GM18507 (cell line): ENCODE results near the gene MEA1.
"Not testable (repeated sequence)": the region's sequence is repeated elsewhere in the genome, so short reads cannot be mapped to it uniquely, and the experiment has no call there.

ENCODE experiments used
- DNase-seq: peaks from one replicate; pipeline ENCODE4 v3.0.0; 2011; ENCODE audit warnings: low read depth; ENCODE audit not compliant: insufficient read length; ENCODE audit errors: extremely low spot score
- FAIRE-seq: peaks from 2 replicates; lab custom pipeline; 2011; peaks lifted over from hg19 to GRCh38; lab: Jason Lieb, UNC

Gene MEA1

GRCh38 chr6:43016176-43016942 is 2.6 kb upstream of the MEA1 start:
- FAIRE-seq (no peak), DNase-seq (no peak)

GRCh38 chr6:43014434-43014909 is 726 bp upstream of the MEA1 start:
- no peak for FAIRE-seq
- no peak for DNase-seq

- no peak for FAIRE-seq
- DNase-seq: no peak
Measured at GRCh38 chr6:43013097-43013842, 476 bp downstream of the MEA1 start.

GRCh38 chr6:43012364-43012763 is 1.4 kb downstream of the MEA1 start:
- DNase-seq: no peak
- no peak for FAIRE-seq

GRCh38 chr6:43011207-43011606 is 2.5 kb downstream of the MEA1 start:
- DNase-seq (no peak), FAIRE-seq (no peak)

- no peak for DNase-seq
- FAIRE-seq: peak; percentile 9
Measured at GRCh38 chr6:43009124-43009523, 4.6 kb downstream of the MEA1 start.

- DNase-seq: no peak
Measured at GRCh38 chr6:43007126-43007525, 6.6 kb downstream of the MEA1 start.

GRCh38 chr6:43006251-43006650 is 7.5 kb downstream of the MEA1 start:
- FAIRE-seq (no peak), DNase-seq (no peak)

More at GRCh38 chr6:43007126-43007525, 6.6 kb downstream of the MEA1 start:
- no peak for FAIRE-seq

- FAIRE-seq (no peak), DNase-seq (no peak)
Measured at GRCh38 chr6:43005844-43006243, 7.9 kb downstream of the MEA1 start.

GRCh38 chr6:43001843-43002242 is 11.9 kb downstream of the MEA1 start:
- FAIRE-seq: no peak
- DNase-seq: no peak

- FAIRE-seq: not testable (repeated sequence)
Measured at GRCh38 chr6:42998205-42998604, 15.5 kb downstream of the MEA1 start.

GRCh38 chr6:42996513-42996912 is 17.2 kb downstream of the MEA1 start:
- DNase-seq (no peak), FAIRE-seq (no peak)

More at GRCh38 chr6:42998205-42998604, 15.5 kb downstream of the MEA1 start:
- not testable (repeated sequence) for DNase-seq

GRCh38 chr6:42993445-42993844 is 20.3 kb downstream of the MEA1 start:
- FAIRE-seq: no peak
- DNase-seq: no peak

GRCh38 chr6:42989923-42990322 is 23.8 kb downstream of the MEA1 start:
- FAIRE-seq (no peak), DNase-seq (no peak)

GRCh38 chr6:42988486-42989020 is 25.2 kb downstream of the MEA1 start:
- DNase-seq: no peak
- no peak for FAIRE-seq

- DNase-seq (no peak), FAIRE-seq (no peak)
Measured at GRCh38 chr6:42987533-42988451, 26.0 kb downstream of the MEA1 start.

GRCh38 chr6:42984924-42985475 is 28.7 kb downstream of the MEA1 start:
- FAIRE-seq (no peak), DNase-seq (no peak)

GRCh38 chr6:42984001-42984923 is 29.5 kb downstream of the MEA1 start, which contains the start of gene PPP2R5D:
PPP2R5D (plus strand) TSS chr6:42984570; CDS start chr6:42984678, 108 bp downstream.
- DNase-seq (peak; percentile 94), FAIRE-seq (peak; percentile 98)
